GM18508 (cell line): Measurements from ENCODE around the gene ARHGEF1.

Experiments
- ATAC-seq: cut with Tn5 transposase; IDR thresholded peaks from one replicate; pipeline ENCODE4 v1.9.1; 2021; ENCODE audit warnings: moderate number of reproducible peaks; ENCODE audit not compliant: insufficient read depth, unreplicated experiment

The ARHGEF1 gene

DNA sequence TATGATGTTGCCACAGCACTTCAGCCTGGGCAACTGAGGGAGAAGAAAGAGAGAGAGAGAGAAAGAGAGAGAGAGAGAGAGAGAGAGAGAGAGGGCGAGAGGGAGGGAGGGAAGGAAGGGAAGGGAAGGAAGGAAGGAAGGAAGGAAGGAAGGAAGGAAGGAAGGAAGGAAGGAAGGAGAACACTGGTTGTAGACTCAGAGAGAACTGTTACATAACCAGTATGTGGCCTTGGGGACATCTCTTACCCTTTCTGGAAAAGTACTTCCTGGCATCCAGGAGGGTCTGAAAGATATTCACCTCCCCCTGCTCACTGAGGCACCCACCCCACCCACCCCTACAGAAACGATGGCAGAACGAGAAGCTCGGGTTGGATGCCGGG lies 2.7 kb upstream of the ARHGEF1 start:
- no peak for ATAC-seq

- no peak for ATAC-seq
Measured at GRCh38 chr19:41883463-41883820, 458 bp downstream of the ARHGEF1 start.

DNA sequence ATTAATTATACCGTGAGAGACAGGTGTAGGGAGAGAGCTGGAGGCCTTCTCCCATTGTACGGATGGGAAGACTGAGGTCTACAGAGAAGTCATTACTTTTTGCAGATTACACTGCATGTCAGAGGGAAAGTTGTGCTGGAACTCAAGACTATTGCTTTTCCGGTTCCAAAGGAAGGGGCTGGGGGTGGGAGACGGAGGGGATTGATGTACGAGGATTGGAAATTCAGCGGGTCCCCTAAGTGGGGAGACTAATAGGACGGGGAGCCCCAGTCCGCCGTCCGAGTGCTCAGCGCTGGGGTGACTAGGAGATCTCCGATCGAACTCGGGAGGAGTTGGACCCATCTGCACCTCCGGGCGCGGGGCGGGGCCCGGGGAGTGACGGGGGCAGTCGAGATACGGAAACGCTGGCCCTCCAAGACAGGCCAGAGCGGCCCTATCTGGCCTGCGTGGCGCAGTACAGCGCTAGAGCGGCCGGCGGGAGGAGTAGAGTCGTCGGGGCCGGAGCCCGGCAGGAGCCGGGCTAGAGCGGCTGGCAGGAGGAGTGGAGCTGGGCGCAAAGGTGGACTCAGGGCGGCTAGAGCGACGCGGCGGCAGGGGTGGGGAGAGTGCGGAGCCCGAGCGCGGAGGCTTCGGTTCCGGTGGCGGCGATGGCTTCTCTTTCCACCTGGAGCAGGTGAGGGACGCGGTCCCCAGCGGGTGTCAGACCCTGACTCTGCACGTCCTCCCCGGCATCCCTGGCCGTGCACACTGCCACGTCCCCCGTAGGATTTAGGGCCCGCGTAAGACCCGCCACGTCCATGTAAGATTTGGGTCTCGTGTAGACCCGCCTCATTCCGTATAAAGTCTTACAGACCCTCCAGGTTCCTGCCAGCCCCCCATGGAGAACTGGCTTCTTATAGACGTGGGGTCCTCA lies 1.1 kb downstream of the ARHGEF1 start:
- peak; percentile 32 for ATAC-seq

DNA sequence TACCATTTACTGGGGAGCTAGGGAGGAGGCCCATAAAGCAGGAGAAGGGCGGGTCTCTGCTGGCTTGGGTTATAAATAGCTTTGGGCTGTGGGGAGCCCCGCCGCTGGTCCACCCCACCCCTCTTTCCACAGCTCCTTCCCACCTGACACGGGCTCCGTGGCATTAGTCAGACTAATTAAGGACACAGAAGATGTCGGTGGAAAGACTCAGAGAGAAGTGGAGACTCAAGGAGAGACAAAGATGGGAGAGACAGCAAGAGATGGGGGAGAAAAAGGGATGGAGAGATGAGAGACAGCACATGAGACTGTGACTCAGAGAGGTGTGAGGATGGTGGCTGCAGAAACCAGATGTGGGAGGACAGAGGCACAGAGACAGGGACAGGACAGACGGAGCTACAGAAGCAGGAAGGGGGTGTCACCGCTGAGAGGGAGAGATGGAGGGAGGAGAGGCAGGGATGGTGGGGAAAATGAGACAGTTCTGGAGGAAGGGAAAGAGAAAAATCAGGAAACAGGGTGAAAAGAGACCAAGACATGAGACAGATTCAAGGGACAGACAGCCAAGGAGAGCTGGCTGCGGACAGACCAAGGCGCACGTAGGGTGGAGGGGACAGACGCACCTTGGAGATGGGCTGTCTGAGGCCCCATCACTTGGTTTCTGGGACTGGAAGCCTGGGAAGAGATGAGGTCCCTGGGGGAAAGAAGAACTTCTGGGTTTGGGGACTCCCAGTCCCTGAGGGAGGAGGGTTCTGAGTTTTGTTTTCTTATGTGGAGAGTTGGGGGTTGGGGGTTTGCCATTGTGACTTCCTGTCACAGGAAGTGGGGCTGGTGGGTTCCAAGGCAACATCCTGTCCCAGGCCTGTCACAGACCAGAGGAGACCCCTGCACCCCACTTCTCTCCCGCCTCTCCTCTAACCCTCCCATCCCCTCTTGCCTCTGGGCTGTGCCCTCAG lies 4.1 kb downstream of the ARHGEF1 start:
- ATAC-seq = no peak

GRCh38 chr19:41887711-41888382 lies 4.9 kb downstream of the ARHGEF1 start:
- ATAC-seq = no peak

DNA sequence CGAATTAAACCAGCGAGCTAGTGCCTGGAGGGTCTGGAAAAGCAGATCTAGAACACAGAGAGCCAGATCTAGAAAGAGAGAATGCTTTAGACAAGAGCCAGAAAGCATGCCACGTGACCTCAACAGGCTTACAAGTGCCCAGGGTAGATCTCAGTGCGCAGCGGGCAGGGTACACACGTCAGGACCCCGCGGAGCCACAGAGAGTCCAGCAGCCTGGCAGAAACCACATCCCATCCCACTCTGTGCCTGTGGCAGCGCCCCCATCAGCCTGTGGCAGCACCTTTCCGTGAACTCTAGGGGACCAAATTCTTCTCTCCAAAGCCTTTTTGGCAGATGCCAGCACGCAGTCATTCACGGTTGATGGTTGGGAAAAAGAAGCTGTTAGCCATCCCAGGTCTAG lies 5.9 kb downstream of the ARHGEF1 start:
- no peak for ATAC-seq

GRCh38 chr19:41889896-41890295 lies 6.9 kb downstream of the ARHGEF1 start:
- no peak for ATAC-seq

- no peak for ATAC-seq
Measured at GRCh38 chr19:41890936-41891335, 8.0 kb downstream of the ARHGEF1 start.

DNA sequence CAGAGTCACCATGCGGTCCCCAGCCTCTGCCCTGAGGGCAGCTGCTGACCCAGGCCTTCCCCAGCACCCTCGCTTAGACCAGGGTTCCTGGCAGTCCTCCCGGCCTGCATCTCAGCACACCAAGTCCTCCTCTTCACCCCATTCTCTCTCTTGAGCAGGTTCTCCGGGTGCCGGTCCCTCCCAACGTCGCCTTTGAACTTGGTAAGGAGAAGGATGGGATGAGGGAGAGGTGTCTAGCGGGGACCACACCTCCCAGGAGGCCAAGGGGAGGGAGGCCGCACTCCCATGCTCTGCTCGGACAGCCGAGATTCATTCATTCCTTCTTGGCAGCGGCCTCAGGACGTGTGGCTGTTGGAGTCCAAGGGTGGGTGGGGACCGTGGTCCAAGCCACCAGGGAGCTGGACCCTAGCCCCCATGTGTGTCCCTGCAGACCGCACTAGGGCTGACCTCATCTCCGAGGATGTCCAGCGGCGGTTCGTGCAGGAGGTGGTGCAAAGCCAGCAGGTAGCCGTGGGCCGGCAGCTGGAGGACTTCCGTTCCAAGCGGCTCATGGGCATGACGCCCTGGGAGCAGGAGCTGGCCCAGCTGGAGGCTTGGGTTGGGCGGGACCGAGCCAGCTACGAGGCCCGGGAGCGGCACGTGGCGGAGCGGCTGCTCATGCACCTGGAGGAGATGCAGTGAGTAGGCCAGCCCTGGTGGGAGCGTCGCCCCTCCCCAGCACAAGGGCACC lies 9.4 kb downstream of the ARHGEF1 start:
- no peak for ATAC-seq

DNA sequence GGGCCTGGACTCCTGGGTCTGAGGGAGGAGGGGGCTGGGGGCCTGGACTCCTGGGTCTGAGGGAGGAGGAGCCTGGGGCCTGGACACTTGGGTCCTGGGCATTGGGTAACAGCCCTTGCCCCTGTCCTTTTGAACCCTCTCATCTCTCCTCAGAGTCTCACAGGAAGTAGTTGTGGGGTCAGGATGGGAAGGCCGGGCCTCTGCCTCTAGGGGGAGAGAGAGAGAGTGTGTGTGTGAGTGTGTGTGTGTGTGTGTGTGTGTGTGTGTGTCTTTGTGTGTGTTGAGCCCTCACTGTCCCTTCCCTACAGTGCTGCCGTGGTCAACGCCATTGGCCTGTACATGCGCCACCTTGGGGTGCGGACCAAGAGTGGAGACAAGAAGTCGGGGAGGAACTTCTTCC lies 10.9 kb downstream of the ARHGEF1 start:
- no peak for ATAC-seq

DNA sequence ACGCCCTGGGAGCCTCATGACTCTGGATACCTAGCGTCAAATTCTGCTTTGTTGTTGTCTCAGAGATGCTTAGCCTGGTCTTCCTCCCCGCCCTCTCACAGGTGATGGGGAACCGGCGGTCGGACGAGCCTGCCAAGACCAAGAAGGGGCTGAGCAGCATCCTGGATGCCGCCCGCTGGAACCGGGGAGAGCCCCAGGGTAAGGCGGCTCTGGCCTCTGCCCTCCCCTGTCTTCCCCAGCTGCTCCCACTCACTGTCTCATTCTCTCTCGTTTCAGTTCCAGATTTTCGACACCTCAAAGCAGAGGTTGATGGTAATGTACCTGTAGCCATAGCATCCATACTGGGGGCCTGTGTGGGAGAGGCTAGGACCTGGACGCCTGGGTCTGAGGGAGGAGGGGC lies 11.4 kb downstream of the ARHGEF1 start:
- ATAC-seq = no peak

- ATAC-seq = no peak
Measured at GRCh38 chr19:41895745-41896580, 13.0 kb downstream of the ARHGEF1 start.

GRCh38 chr19:41896581-41896942 lies 13.6 kb downstream of the ARHGEF1 start:
- ATAC-seq = no peak

DNA sequence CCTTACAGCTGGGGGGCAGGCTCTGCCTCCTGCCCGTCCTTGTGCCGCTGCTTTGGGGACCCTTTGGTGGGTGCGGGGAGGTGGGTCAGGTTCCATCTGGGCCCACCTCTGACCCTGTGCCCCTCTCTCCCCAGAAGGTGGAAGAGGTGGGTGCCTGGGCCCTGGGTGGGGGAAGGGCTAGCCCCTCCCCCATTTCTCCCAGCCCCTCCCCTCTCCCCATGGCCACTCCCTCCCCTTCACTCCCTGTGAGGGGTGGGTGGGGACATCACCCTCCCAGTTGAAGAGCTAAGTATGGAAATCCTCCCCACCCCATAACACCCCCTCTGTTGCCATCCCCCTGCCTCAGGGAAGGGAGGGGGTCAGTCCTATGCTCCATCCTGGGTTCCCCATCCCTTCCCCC lies 14.2 kb downstream of the ARHGEF1 start:
- ATAC-seq = no peak

GRCh38 chr19:41897820-41898219 lies 14.8 kb downstream of the ARHGEF1 start:
- no peak for ATAC-seq

DNA sequence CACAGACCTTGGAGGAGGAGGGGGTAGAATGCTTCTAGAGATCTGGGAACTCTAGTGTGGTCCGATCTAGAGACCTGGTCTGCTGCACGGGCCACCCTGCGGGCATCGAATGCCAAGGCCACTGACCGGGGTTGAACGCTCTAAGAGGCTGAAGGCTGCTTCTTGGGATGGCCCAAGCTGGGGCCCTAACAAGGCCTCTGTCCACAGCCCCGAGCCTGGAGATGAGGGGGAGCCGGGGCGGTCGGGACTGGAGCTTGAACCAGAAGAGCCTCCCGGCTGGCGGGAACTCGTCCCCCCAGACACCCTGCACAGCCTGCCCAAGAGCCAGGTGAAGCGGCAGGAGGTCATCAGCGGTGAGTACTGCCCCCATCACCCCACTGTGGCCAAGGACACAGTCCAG lies 15.3 kb downstream of the ARHGEF1 start:
- no peak for ATAC-seq

DNA sequence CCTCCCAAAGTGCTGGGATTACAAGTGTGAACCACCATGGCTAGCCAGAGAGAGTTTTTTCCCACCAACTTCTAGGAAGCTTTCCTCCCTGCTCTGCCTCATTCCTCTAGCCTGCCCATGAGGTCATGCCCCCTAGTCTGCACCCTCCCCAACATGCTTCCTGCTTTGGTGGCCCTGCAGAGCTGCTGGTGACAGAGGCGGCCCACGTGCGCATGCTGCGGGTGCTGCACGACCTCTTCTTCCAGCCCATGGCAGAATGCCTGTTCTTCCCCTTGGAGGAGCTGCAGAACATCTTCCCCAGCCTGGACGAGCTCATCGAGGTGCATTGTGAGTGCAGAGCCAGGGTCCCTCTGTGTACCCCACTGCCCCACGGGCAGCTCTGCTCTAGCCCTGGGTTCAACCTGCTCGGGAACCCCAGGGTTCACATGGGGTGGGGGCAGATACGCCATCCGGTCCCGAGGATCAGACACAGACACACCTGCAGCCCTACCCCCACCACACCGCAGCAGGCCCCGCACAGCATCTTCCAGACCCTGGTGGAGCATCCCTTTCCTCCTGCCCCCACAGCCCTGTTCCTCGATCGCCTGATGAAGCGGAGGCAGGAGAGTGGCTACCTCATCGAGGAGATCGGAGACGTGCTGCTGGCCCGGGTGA lies 18.9 kb downstream of the ARHGEF1 start:
- no peak for ATAC-seq

DNA sequence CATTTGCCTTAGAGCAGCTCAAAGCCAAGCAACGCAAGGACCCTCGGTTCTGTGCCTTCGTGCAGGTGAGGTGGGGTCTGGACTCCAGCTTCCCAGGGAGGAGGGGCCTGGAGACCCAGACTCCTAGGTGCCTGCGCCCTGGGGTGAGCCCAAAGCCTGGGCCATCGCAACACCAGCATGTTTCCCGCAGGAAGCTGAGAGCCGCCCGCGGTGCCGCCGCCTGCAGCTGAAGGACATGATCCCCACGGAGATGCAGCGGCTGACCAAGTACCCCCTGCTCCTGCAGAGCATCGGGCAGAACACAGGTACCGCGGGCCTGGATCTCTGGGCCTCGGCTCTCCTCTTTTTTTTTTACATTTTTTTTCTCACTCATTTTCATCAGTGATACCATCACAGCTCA lies 19.6 kb downstream of the ARHGEF1 start:
- ATAC-seq = no peak
